ENCODE results near the gene WDFY4. TPM values are rescaled to one million over a fixed set of nuclear protein-coding genes. Genes with fewer than 3 reads are reported as not detected.

The WDFY4 gene
- total RNA-seq, 1 donor from 2014 or later = 4.3 TPM

DNA sequence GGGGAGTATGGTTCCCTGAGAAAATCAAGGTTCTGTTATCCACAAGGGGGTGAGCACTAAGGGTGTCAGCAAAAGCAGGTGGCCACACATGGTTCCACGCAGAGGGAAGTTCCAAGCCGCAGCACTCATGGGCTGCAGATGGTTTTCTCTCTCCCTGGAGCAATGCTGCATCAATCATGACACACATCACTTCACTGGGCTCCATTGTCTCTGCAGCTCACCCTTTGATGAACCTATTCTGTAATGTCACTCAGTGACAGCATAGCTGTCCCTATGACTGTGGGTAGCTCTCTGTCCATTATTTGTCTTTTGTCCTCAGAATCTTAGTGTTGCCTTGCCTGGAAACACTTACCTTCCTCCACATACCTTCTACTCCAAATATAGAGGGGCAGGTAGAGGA lies 220.2 kb downstream of the WDFY4 start:
- TF ChIP-seq, protein P1, sequence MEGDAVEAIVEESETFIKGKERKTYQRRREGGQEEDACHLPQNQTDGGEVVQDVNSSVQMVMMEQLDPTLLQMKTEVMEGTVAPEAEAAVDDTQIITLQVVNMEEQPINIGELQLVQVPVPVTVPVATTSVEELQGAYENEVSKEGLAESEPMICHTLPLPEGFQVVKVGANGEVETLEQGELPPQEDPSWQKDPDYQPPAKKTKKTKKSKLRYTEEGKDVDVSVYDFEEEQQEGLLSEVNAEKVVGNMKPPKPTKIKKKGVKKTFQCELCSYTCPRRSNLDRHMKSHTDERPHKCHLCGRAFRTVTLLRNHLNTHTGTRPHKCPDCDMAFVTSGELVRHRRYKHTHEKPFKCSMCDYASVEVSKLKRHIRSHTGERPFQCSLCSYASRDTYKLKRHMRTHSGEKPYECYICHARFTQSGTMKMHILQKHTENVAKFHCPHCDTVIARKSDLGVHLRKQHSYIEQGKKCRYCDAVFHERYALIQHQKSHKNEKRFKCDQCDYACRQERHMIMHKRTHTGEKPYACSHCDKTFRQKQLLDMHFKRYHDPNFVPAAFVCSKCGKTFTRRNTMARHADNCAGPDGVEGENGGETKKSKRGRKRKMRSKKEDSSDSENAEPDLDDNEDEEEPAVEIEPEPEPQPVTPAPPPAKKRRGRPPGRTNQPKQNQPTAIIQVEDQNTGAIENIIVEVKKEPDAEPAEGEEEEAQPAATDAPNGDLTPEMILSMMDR (IDR thresholded peaks at IDR 0.05; ENCODE audit: unreplicated experiment) = no peak
- Mint-ChIP-seq H3K9me3 (no peaks in the 10 kb centered on the region), H3K4me3 (no peak overlapping the region), H3K4me1 (no peaks in the 10 kb centered on the region), H3K27me3 (ENCODE audit: low read depth) (peaks cover 51% of the 10 kb centered on the region), H3K27ac (no peak overlapping the region), H3K36me3 (no peaks in the 10 kb centered on the region)
- no peak for DNase-seq (ENCODE audit: low spot score in 2 of 2, unreplicated experiment in 2 of 2)

DNA sequence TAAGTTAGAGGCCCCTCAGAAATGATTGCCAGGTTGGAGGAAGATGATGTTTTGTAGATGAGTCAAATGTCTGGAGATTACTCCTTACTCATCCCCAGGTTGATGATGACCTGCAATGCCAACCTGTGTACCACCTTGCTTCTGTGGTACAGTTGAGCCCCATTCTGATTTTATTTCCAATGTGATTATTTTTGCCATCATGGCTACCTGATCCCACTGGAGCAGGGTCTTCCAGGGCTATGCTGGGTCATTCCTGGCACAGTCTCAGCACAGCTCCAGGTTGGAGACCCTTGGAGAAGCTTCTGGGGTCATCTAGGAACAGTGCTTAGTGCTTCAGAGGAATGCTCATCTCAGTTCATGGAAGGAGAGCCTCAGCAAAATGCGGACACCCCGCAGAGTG lies 220.6 kb downstream of the WDFY4 start:
- H3K4me1 Mint-ChIP-seq = no peaks in the 10 kb centered on the region
- peaks cover 55% of the 10 kb centered on the region for H3K27me3 Mint-ChIP-seq (ENCODE audit: low read depth)
- TF ChIP-seq, protein P1 (IDR thresholded peaks at IDR 0.05; ENCODE audit: unreplicated experiment) = no peak
- no peak for DNase-seq (ENCODE audit: low spot score in 2 of 2, unreplicated experiment in 2 of 2)
- H3K27ac Mint-ChIP-seq = no peak overlapping the region
- no peaks in the 10 kb centered on the region for H3K9me3 Mint-ChIP-seq
- H3K36me3 Mint-ChIP-seq = no peaks in the 10 kb centered on the region
- no peak overlapping the region for H3K4me3 Mint-ChIP-seq

DNA sequence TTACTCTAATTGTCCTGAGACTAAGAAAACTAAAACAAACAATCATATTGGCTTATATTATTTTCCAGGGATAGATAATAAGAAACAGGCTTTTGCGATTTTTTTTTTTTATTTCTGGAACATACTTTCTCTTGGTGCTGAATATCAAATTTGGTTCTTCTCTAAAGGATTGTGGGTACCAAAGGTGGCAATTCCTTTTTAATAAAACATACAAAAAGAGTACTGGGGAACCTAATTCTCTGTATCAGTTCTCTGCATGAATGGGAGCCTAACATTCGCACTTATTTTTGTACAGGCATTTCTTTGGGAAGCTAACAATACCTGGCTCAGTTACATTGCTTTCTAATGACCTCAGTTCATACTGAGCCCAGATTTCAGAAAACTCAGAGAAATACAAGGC lies 222.2 kb downstream of the WDFY4 start:
- TF ChIP-seq, protein P1 (IDR thresholded peaks at IDR 0.05; ENCODE audit: unreplicated experiment) = no peak
- no peak overlapping the region for H3K4me3 Mint-ChIP-seq
- no peaks in the 10 kb centered on the region for H3K36me3 Mint-ChIP-seq
- no peak overlapping the region for H3K27ac Mint-ChIP-seq
- no peak for DNase-seq (ENCODE audit: low spot score in 2 of 2, unreplicated experiment in 2 of 2)
- peaks cover 66% of the 10 kb centered on the region for H3K27me3 Mint-ChIP-seq (ENCODE audit: low read depth)
- no peaks in the 10 kb centered on the region for H3K9me3 Mint-ChIP-seq
- H3K4me1 Mint-ChIP-seq = no peaks in the 10 kb centered on the region

DNA sequence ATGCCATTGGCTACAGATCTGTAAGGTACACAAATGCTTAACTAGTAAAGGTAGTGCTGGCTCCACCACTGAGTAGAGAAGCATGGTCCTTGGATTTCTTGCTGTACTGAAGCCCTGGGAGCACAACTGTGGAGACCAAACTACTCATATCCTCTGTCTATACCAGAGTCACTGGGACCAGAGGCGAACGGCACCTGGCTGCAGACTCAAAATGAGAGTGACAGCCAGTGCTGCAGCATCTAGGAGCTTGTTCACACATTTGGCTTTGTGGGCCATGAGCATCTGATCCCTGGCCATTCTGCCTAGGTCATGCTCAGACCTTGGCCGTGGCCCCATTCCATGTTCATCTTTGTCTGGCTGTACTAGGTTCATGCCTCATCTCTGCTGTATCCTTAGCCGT lies 223.1 kb downstream of the WDFY4 start:
- Mint-ChIP-seq H3K27ac (no peak overlapping the region), H3K27me3 (ENCODE audit: low read depth) (peaks cover 71% of the 10 kb centered on the region), H3K4me1 (no peaks in the 10 kb centered on the region), H3K36me3 (no peaks in the 10 kb centered on the region), H3K9me3 (no peaks in the 10 kb centered on the region), H3K4me3 (no peak overlapping the region)
- TF ChIP-seq, protein P1 (IDR thresholded peaks at IDR 0.05; ENCODE audit: unreplicated experiment) = no peak
- no peak for DNase-seq (ENCODE audit: low spot score in 2 of 2, unreplicated experiment in 2 of 2)

DNA sequence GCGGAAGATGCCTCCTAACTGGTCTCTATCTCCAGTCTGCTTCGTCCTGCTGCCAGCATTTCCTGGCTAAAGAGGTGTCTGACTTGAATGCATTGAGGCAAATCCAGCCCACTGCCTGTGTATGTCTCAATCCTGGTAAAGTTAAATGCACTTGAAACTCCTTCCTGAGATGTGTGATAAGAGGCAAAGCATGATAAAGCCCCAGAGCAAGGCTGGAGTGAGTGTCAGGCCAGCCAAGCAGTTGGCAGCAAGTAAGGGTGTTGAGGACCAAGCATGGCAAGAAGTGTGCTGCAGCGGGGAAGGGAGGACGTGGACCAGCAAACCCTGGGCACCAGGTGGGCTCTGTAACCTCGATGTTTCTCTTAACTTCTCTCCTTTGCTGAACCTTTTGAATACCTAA lies 225.9 kb downstream of the WDFY4 start:
- Mint-ChIP-seq H3K4me1 (no peaks in the 10 kb centered on the region), H3K27me3 (ENCODE audit: low read depth) (peaks cover 75% of the 10 kb centered on the region), H3K36me3 (no peaks in the 10 kb centered on the region), H3K27ac (no peak overlapping the region), H3K9me3 (no peaks in the 10 kb centered on the region), H3K4me3 (no peak overlapping the region)
- no peak for DNase-seq (ENCODE audit: low spot score in 2 of 2, unreplicated experiment in 2 of 2)
- TF ChIP-seq, protein P1 (IDR thresholded peaks at IDR 0.05; ENCODE audit: unreplicated experiment) = no peak

DNA sequence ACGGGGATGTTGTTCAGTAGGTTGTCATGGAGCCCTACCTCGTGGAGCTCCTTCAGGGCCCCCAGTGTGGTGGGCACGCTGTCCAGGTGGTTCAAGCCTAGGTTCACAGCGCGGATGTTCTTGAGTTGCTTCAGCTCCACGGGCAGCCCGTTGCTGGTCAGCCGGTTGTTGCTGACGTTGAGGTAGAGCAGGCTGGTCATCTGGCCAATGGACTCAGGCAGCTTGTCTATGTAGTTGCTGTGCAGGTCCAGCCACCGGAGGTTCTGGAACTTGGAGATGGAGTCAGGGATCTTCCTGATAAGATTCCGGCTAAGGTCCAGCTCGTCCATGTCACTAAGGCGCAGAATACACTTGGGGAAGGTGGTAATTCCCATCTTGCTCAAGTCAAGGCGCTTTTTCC lies 229.0 kb downstream of the WDFY4 start:
- DNase-seq (ENCODE audit: low spot score in 2 of 2, unreplicated experiment in 2 of 2) = no peak
- H3K4me3 Mint-ChIP-seq = no peak overlapping the region
- TF ChIP-seq, protein P1 (IDR thresholded peaks at IDR 0.05; ENCODE audit: unreplicated experiment) = no peak
- peaks cover 81% of the 10 kb centered on the region for H3K27me3 Mint-ChIP-seq (ENCODE audit: low read depth)
- no peaks in the 10 kb centered on the region for H3K4me1 Mint-ChIP-seq
- no peaks in the 10 kb centered on the region for H3K9me3 Mint-ChIP-seq
- no peak overlapping the region for H3K27ac Mint-ChIP-seq
- no peaks in the 10 kb centered on the region for H3K36me3 Mint-ChIP-seq

Measured in mesothelial cell of epicardium (in vitro differentiated cells).